Activated CD8-positive, alpha-beta T cell treated with anti-CD3 and anti-CD28 coated beads for 36 hours (primary cell): ENCODE data around the gene NUBPL. TPM values are rescaled to one million over a fixed set of nuclear protein-coding genes. Genes with fewer than 3 reads are reported as not detected.

Experiments
- ATAC-seq: fragments of 200-7000 bp; cut with Tn5 transposase; one replicate; pipeline ENCODE4 v1.10.0; 2021; ENCODE audit warnings: mild to moderate bottlenecking, moderate library complexity
- CTCF ChIA-PET: fragments of 350-600 bp; sonication (Branson Sonifier 250); formaldehyde crosslinking; loops from one replicate; lab custom pipeline; 2021; ENCODE audit warnings: antibody characterized with exemption; lab: Charles Lee
- POLR2A ChIA-PET: fragments of 350-600 bp; sonication (Branson Sonifier 250); formaldehyde crosslinking; loops from one replicate; lab custom pipeline; 2021; ENCODE audit warnings: antibody characterized with exemption; lab: Charles Lee
- DNase-seq: peaks from one replicate; pipeline ENCODE4 v3.0.0-alpha.2; 2020
- H3K27ac Mint-ChIP-seq: one replicate; pipeline ENCODE4 v1.8.0; 2021; ENCODE audit warnings: mild to moderate bottlenecking, mixed read lengths
- H3K27me3 Mint-ChIP-seq: one replicate; pipeline ENCODE4 v1.8.0; 2021; ENCODE audit warnings: mixed read lengths
- H3K36me3 Mint-ChIP-seq: one replicate; pipeline ENCODE4 v1.8.0; 2021; ENCODE audit warnings: low read depth, mixed read lengths
- H3K4me1 Mint-ChIP-seq: one replicate; pipeline ENCODE4 v1.8.0; 2021; ENCODE audit warnings: low read depth, mixed read lengths
- H3K4me3 Mint-ChIP-seq: one replicate; pipeline ENCODE4 v1.8.0; 2021; ENCODE audit warnings: mild to moderate bottlenecking, moderate library complexity, mixed read lengths
- H3K9me3 Mint-ChIP-seq: one replicate; pipeline ENCODE4 v1.8.0; 2021; ENCODE audit warnings: mixed read lengths
- CTCF ChIP-seq: fragments of 200-600 bp; IDR thresholded peaks from one replicate; pipeline ENCODE4 v1.8.0; 2022; ENCODE audit warnings: antibody characterized with exemption, mild to moderate bottlenecking
- intact Hi-C: fragments of 100-400 bp; cut with micrococcal nuclease; formaldehyde crosslinking; loops from one replicate; pipeline ENCODE4 v1.10.0; 2022
- total RNA-seq, 2 experiments: library from RNA; stranded (reverse); gene quantifications; one replicate each; pipeline ENCODE4 v1.2.3, GENCODE V29; 2021

The NUBPL gene
- total RNA-seq, 2 experiments from 2014 or later: 14.3 to 14.4 TPM

GRCh38 chr14:31582286-31582691 is 21.1 kb downstream of the NUBPL start:
- ATAC-seq (no peak), DNase-seq (no peak)
- no peaks in the 10 kb centered on the region for H3K27me3 Mint-ChIP-seq
- peaks cover 8% of the 10 kb centered on the region for H3K36me3 Mint-ChIP-seq
- intact Hi-C loops: no loop called here
- POLR2A ChIA-PET: no interaction called here
- no peaks in the 10 kb centered on the region for H3K9me3 Mint-ChIP-seq
- CTCF ChIA-PET: interaction anchor here (1.1 kb wide), 1 partner anchor 9 kb away, joined by 3 read pairs; no protein-coding TSS in a partner anchor
- no peak overlapping the region for H3K27ac Mint-ChIP-seq
- H3K4me1 Mint-ChIP-seq: peaks cover 12% of the 10 kb centered on the region
- no peak overlapping the region for H3K4me3 Mint-ChIP-seq
- TF ChIP-seq CTCF: no peak

- H3K4me3 Mint-ChIP-seq: no peak overlapping the region
- TF ChIP-seq CTCF: no peak
- intact Hi-C loops: no loop called here
- peaks cover 8% of the 10 kb centered on the region for H3K36me3 Mint-ChIP-seq
- no peak overlapping the region for H3K27ac Mint-ChIP-seq
- ChIA-PET POLR2A (no interaction called here), CTCF (interaction anchor here (1.1 kb wide), 1 partner anchor 8 kb away, joined by 3 read pairs; no protein-coding TSS in a partner anchor)
- no peaks in the 10 kb centered on the region for H3K27me3 Mint-ChIP-seq
- peaks cover 12% of the 10 kb centered on the region for H3K4me1 Mint-ChIP-seq
- DNase-seq (no peak), ATAC-seq (no peak)
- H3K9me3 Mint-ChIP-seq: no peaks in the 10 kb centered on the region
Measured at GRCh38 chr14:31582836-31583452, 21.7 kb downstream of the NUBPL start.

- Mint-ChIP-seq H3K9me3 (no peaks in the 10 kb centered on the region), H3K27me3 (no peaks in the 10 kb centered on the region), H3K36me3 (peaks cover 7% of the 10 kb centered on the region), H3K4me1 (peaks cover 5% of the 10 kb centered on the region), H3K4me3 (no peak overlapping the region), H3K27ac (no peak overlapping the region)
- no peak for DNase-seq
- CTCF ChIA-PET: interaction anchor here (1.0 kb wide), 1 partner anchor 10 kb away, joined by 3 read pairs; no protein-coding TSS in a partner anchor
- no peak for TF ChIP-seq CTCF
- POLR2A ChIA-PET: interaction anchor here (0.7 kb wide), 1 partner anchor 88 kb away, joined by 4 read pairs; no protein-coding TSS in a partner anchor
- ATAC-seq: no peak
- intact Hi-C loops: no loop called here
Measured at GRCh38 chr14:31590206-31590605, 29.0 kb downstream of the NUBPL start.

- no peak overlapping the region for H3K27ac Mint-ChIP-seq
- CTCF ChIA-PET: no interaction called here
- no peak overlapping the region for H3K4me3 Mint-ChIP-seq
- no peaks in the 10 kb centered on the region for H3K27me3 Mint-ChIP-seq
- POLR2A ChIA-PET: no interaction called here
- H3K4me1 Mint-ChIP-seq: no peaks in the 10 kb centered on the region
- TF ChIP-seq CTCF: no peak
- H3K9me3 Mint-ChIP-seq: no peaks in the 10 kb centered on the region
- peaks cover 6% of the 10 kb centered on the region for H3K36me3 Mint-ChIP-seq
- DNase-seq (no peak), ATAC-seq (no peak)
- intact Hi-C loops: no loop called here
Measured at GRCh38 chr14:31592122-31592521, 30.9 kb downstream of the NUBPL start.

- intact Hi-C loops: no loop called here
- peaks cover 6% of the 10 kb centered on the region for H3K36me3 Mint-ChIP-seq
- POLR2A ChIA-PET: no interaction called here
- no peaks in the 10 kb centered on the region for H3K4me1 Mint-ChIP-seq
- H3K27me3 Mint-ChIP-seq: no peaks in the 10 kb centered on the region
- H3K4me3 Mint-ChIP-seq: no peak overlapping the region
- ATAC-seq: no peak
- CTCF ChIA-PET: no interaction called here
- no peaks in the 10 kb centered on the region for H3K9me3 Mint-ChIP-seq
- no peak overlapping the region for H3K27ac Mint-ChIP-seq
- no peak for TF ChIP-seq CTCF
- no peak for DNase-seq
Measured at GRCh38 chr14:31592631-31593030, 31.4 kb downstream of the NUBPL start.
